Peyer's patch (tissue), 4 donors: ENCODE measurements around the gene SVBP.

ENCODE experiments used
- CTCF ChIP-seq, 6 experiments: fragments of 450-650 bp in 4 of 6; fragments of 200-600 bp in 2 of 6; sonication (generic) in 1 of 6; IDR thresholded peaks; one replicate each; pipeline ENCODE4 v1.5.1; 2017 to 2019; ENCODE audit warnings: antibody characterized with exemption in 6 of 6, mild to moderate bottlenecking in 3 of 6, moderate library complexity in 1 of 6
- POLR2A ChIP-seq, 2 donors: fragments of 450-650 bp; IDR thresholded peaks; one replicate each; pipeline ENCODE4 v1.5.1; 2017; ENCODE audit warnings: antibody characterized with exemption in 2 of 2, mild to moderate bottlenecking in 2 of 2, moderate library complexity in 2 of 2

- TF ChIP-seq CTCF (IDR thresholded peaks at IDR 0.05) (no peak), POLR2A (IDR thresholded peaks at IDR 0.05) (no peak)
These were observed 19.8 kb downstream of the SVBP start for GRCh38 chr1:42797414-42797813.
